HCT116 (cell line): ENCODE results near the gene F2RL2.

Source experiments
- CTCF ChIP-seq, 3 experiments: fragments of 200-600 bp in 1 of 3; sonication (generic) in 1 of 3; IDR thresholded peaks in 2 of 3; conservative IDR thresholded peaks in 1 of 3; 2 replicates each; pipeline ENCODE4 v1.5.1; 2012 to 2017; ENCODE audit warnings: low read depth in 2 of 3, low read length in 2 of 3, antibody characterized with exemption in 1 of 3, borderline replicate concordance in 1 of 3, control low read depth in 1 of 3, mild to moderate bottlenecking in 1 of 3, mixed read lengths in 1 of 3, mixed run types in 1 of 3, moderate library complexity in 1 of 3; ENCODE audit not compliant: insufficient read depth in 1 of 3
- EGR1 ChIP-seq: IDR thresholded peaks from 2 replicates; pipeline ENCODE4 v1.6.1; 2012; ENCODE audit warnings: low read depth
- EZH2 ChIP-seq: fragments of 200-600 bp; sonication (generic); IDR thresholded peaks from 2 replicates; pipeline ENCODE4 v1.6.1; 2017; ENCODE audit warnings: antibody characterized with exemption, mixed run types
- EZH2phosphoT487 ChIP-seq: fragments of 200-600 bp; IDR thresholded peaks from 2 replicates; pipeline ENCODE4 v1.6.1; 2018; ENCODE audit warnings: antibody characterized with exemption, borderline replicate concordance
- MAX ChIP-seq: IDR thresholded peaks from 2 replicates; pipeline ENCODE4 v1.6.1; 2012
- POLR2A ChIP-seq: IDR thresholded peaks from 2 replicates; pipeline ENCODE4 v1.7.0; 2011; ENCODE audit warnings: borderline replicate concordance; ENCODE audit not compliant: insufficient read depth, insufficient read length; ENCODE audit errors: extremely low read depth
- POLR2AphosphoS5 ChIP-seq: IDR thresholded peaks from 2 replicates; pipeline ENCODE4 v1.6.1; 2011; ENCODE audit warnings: mild to moderate bottlenecking, low read depth, low read length, moderate library complexity
- SP1 ChIP-seq: IDR thresholded peaks from 2 replicates; pipeline ENCODE4 v1.6.1; 2012; ENCODE audit warnings: low read depth
- SRF ChIP-seq: IDR thresholded peaks from 2 replicates; pipeline ENCODE4 v1.6.1; 2012; ENCODE audit warnings: low read depth
- TCF7L2 ChIP-seq: IDR thresholded peaks from 2 replicates; pipeline ENCODE4 v1.7.0; 2011; ENCODE audit warnings: borderline replicate concordance, inconsistent platforms; ENCODE audit not compliant: insufficient read depth, insufficient read length; ENCODE audit errors: extremely low read depth
- ZNF274 ChIP-seq: fragments of 200-500 bp; sonication (Bioruptor generic); IDR thresholded peaks from 2 replicates; pipeline ENCODE4 v1.6.1; 2014; ENCODE audit warnings: mild to moderate bottlenecking, low read depth, low read length, inconsistent platforms

- TF ChIP-seq SRF = no peak
- TF ChIP-seq POLR2A = no peak
- no peak for TF ChIP-seq CTCF (IDR thresholded peaks at IDR 0.05 in 2 of 3, conservative IDR thresholded peaks at IDR 0.05 in 1 of 3; ENCODE audit: borderline replicate concordance in 1 of 3, insufficient read depth in 1 of 3, low read depth in 2 of 3, low read length in 2 of 3)
- no peak for TF ChIP-seq MAX
- TF ChIP-seq ZNF274 = no peak
- no peak for TF ChIP-seq TCF7L2
- TF ChIP-seq EGR1 = no peak
- TF ChIP-seq POLR2AphosphoS5 = no peak
- TF ChIP-seq EZH2 = no peak
- TF ChIP-seq EZH2phosphoT487 = no peak
- no peak for TF ChIP-seq SP1
These were observed 31.8 kb downstream of the F2RL2 start for GRCh38 chr5:76591366-76591765.
